Measurements from ENCODE around the gene BICDL2.

The BICDL2 gene

GRCh38 chr16:3020247-3020603, 16.5 kb downstream of the BICDL2 start, which contains the start of gene TNFRSF12A (continued):
- TF ChIP-seq ZBTB26 (tag by site-specific recombination; optimal IDR thresholded peaks at IDR 0.05) (peak; percentile 24), ZNF544 (tag by site-specific recombination; IDR thresholded peaks at IDR 0.05) (no peak), KLF10 (tag by site-specific recombination; IDR thresholded peaks at IDR 0.05) (no peak), ZNF560 (tag by site-specific recombination; IDR thresholded peaks at IDR 0.05; ENCODE audit: borderline replicate concordance) (no peak), SCRT2 (tag by site-specific recombination; IDR thresholded peaks at IDR 0.05) (no peak), ZSCAN23 (tag by site-specific recombination; IDR thresholded peaks at IDR 0.05) (no peak), ZNF530 (tag by site-specific recombination; IDR thresholded peaks at IDR 0.05; ENCODE audit: low read depth) (no peak), ZSCAN16 (tag by site-specific recombination; IDR thresholded peaks at IDR 0.05) (no peak), ZNF169 (tag by site-specific recombination; IDR thresholded peaks at IDR 0.05) (no peak), ZNF19 (tag by site-specific recombination; IDR thresholded peaks at IDR 0.05; ENCODE audit: low read depth) (no peak), ZBTB8A (tag by site-specific recombination; IDR thresholded peaks at IDR 0.05) (peak; percentile 55; the same call in 1 of the 2 replicates), ZNF610 (tag by site-specific recombination; IDR thresholded peaks at IDR 0.05; ENCODE audit: borderline replicate concordance) (no peak), ZNF335 (tag by site-specific recombination; conservative IDR thresholded peaks at IDR 0.05) (no peak), ZNF148 (tag by site-specific recombination; IDR thresholded peaks at IDR 0.05; ENCODE audit: borderline replicate concordance) (no peak), MEIS1 (CRISPR knock-in tag; IDR thresholded peaks at IDR 0.05; ENCODE audit: borderline replicate concordance) (no peak), HOXC10 (CRISPR knock-in tag; IDR thresholded peaks at IDR 0.05) (no peak), ZNF48 (tag by site-specific recombination; IDR thresholded peaks at IDR 0.05) (no peak), ZNF624 (tag by site-specific recombination; IDR thresholded peaks at IDR 0.05) (no peak), ZNF366 (tag by site-specific recombination; conservative IDR thresholded peaks at IDR 0.05) (no peak), GLI2 (tag by site-specific recombination; IDR thresholded peaks at IDR 0.05; ENCODE audit: borderline replicate concordance, low read depth) (no peak), ZNF350 (tag by site-specific recombination; IDR thresholded peaks at IDR 0.05) (no peak), PATZ1 (tag by site-specific recombination; IDR thresholded peaks at IDR 0.05) (no peak), ZNF561 (tag by site-specific recombination; IDR thresholded peaks at IDR 0.05; ENCODE audit: borderline replicate concordance) (peak; percentile 22; the same call in 1 of the 2 replicates), ZEB2 (tag by site-specific recombination; IDR thresholded peaks at IDR 0.05) (no peak), ZNF211 (tag by site-specific recombination; IDR thresholded peaks at IDR 0.05; ENCODE audit: low read depth) (no peak), KLF16 (tag by site-specific recombination; IDR thresholded peaks at IDR 0.05) (no peak)
- TF ChIP-seq, protein P1, sequence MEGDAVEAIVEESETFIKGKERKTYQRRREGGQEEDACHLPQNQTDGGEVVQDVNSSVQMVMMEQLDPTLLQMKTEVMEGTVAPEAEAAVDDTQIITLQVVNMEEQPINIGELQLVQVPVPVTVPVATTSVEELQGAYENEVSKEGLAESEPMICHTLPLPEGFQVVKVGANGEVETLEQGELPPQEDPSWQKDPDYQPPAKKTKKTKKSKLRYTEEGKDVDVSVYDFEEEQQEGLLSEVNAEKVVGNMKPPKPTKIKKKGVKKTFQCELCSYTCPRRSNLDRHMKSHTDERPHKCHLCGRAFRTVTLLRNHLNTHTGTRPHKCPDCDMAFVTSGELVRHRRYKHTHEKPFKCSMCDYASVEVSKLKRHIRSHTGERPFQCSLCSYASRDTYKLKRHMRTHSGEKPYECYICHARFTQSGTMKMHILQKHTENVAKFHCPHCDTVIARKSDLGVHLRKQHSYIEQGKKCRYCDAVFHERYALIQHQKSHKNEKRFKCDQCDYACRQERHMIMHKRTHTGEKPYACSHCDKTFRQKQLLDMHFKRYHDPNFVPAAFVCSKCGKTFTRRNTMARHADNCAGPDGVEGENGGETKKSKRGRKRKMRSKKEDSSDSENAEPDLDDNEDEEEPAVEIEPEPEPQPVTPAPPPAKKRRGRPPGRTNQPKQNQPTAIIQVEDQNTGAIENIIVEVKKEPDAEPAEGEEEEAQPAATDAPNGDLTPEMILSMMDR (tag by site-specific recombination; IDR thresholded peaks at IDR 0.05) = 0 out of 2 replicates have a peak, but pooled peaks have one; percentile 28

Measured in HEK293 (cell line).